CD14-positive monocyte (primary cell): Measurements from ENCODE around the gene TIGD6. TPM values are rescaled to one million over a fixed set of nuclear protein-coding genes. Genes with fewer than 3 reads are reported as not detected.

Experiments
- DNase-seq, 3 donors: peaks; one replicate each; pipeline ENCODE4 v3.0.0-alpha.2; 2011 to 2022
- H2AFZ ChIP-seq: 2 replicates; pipeline ENCODE4 v1.6.0; 2012; ENCODE audit warnings: mild to moderate bottlenecking, low read depth, low read length, inconsistent platforms; ENCODE audit not compliant: insufficient read depth, poor library complexity, severe bottlenecking
- H3K27ac ChIP-seq, 2 donors: 1 replicate in 1 of 2; 2 replicates in 1 of 2; pipeline ENCODE4 v1.5.1; 2012 to 2013; ENCODE audit warnings: low read length in 2 of 2, control low read depth in 1 of 2, inconsistent platforms in 1 of 2, low read depth in 1 of 2, mild to moderate bottlenecking in 1 of 2
- H3K27me3 ChIP-seq, 2 donors: one replicate each; pipeline versions ENCODE4 v1.6.0 to v1.6.1; 2011 to 2013; ENCODE audit warnings: low read length in 2 of 2; ENCODE audit not compliant: control insufficient read depth in 2 of 2, insufficient read depth in 2 of 2
- H3K36me3 ChIP-seq, 2 donors: replicated peaks in 1 of 2; 1 replicate in 1 of 2; 2 replicates in 1 of 2; pipeline versions ENCODE4 v1.5.1 to v1.6.1; 2012 to 2013; ENCODE audit warnings: low read length in 2 of 2, control low read depth in 1 of 2, inconsistent platforms in 1 of 2, mild to moderate bottlenecking in 1 of 2; ENCODE audit not compliant: insufficient read depth in 2 of 2, control insufficient read depth in 1 of 2
- H3K4me1 ChIP-seq, 2 donors: 1 replicate in 1 of 2; 2 replicates in 1 of 2; pipeline versions ENCODE4 v1.5.1 to v1.6.1; 2012 to 2013; ENCODE audit warnings: low read length in 2 of 2, control low read depth in 1 of 2, inconsistent platforms in 1 of 2, mild to moderate bottlenecking in 1 of 2, moderate library complexity in 1 of 2; ENCODE audit not compliant: insufficient read depth in 2 of 2, control insufficient read depth in 1 of 2
- H3K4me2 ChIP-seq: replicated peaks from 2 replicates; pipeline ENCODE3; 2012; ENCODE audit warnings: low read length, moderate library complexity, mild to moderate bottlenecking; ENCODE audit not compliant: poor library complexity, severe bottlenecking; ENCODE audit errors: extremely low read depth
- H3K4me3 ChIP-seq, 3 experiments: fragments of 200-600 bp in 1 of 3; sonication (generic) in 1 of 3; replicated peaks in 1 of 3; 1 replicate in 2 of 3; 2 replicates in 1 of 3; pipeline ENCODE4 v1.5.1; 2011 to 2013; ENCODE audit warnings: low read length in 3 of 3, mild to moderate bottlenecking in 3 of 3, control low read depth in 2 of 3, low read depth in 2 of 3, inconsistent platforms in 1 of 3, moderate library complexity in 1 of 3
- H3K79me2 ChIP-seq: 2 replicates; pipeline ENCODE4 v1.6.0; 2012; ENCODE audit warnings: mild to moderate bottlenecking, control low read depth, inconsistent platforms, low read length, moderate library complexity; ENCODE audit not compliant: insufficient read depth
- H3K9ac ChIP-seq: 2 replicates; pipeline ENCODE4 v1.6.0; 2017; ENCODE audit warnings: low read length, mild to moderate bottlenecking; ENCODE audit not compliant: insufficient read depth, poor library complexity, severe bottlenecking
- H3K9me3 ChIP-seq, 2 donors: replicated peaks in 1 of 2; 1 replicate in 1 of 2; 2 replicates in 1 of 2; pipeline versions ENCODE4 v1.5.1 to v1.6.1; 2012 to 2013; ENCODE audit warnings: low read length in 2 of 2, control low read depth in 1 of 2; ENCODE audit not compliant: control insufficient read depth in 1 of 2, insufficient read depth in 1 of 2
- H4K20me1 ChIP-seq: 2 replicates; pipeline ENCODE4 v1.6.0; 2012; ENCODE audit warnings: mild to moderate bottlenecking, low read length, control low read depth, moderate library complexity; ENCODE audit not compliant: insufficient read depth
- H3K27ac Mint-ChIP-seq, 7 donors: one replicate each; pipeline ENCODE4 v1.8.0; 2020; ENCODE audit warnings: mild to moderate bottlenecking in 7 of 7, mixed read lengths in 7 of 7, moderate library complexity in 6 of 7, inconsistent platforms in 2 of 7
- H3K27me3 Mint-ChIP-seq, 3 donors: one replicate each; pipeline ENCODE4 v1.8.0; 2021 to 2022; ENCODE audit warnings: low read depth in 3 of 3, mild to moderate bottlenecking in 3 of 3, mixed read lengths in 3 of 3, moderate library complexity in 3 of 3, inconsistent platforms in 1 of 3
- H3K36me3 Mint-ChIP-seq, 2 donors: one replicate each; pipeline ENCODE4 v1.8.0; 2020; ENCODE audit warnings: mixed read lengths in 2 of 2, inconsistent platforms in 1 of 2, mild to moderate bottlenecking in 1 of 2
- H3K4me1 Mint-ChIP-seq: one replicate; pipeline ENCODE4 v1.8.0; 2020; ENCODE audit warnings: mild to moderate bottlenecking, mixed read lengths
- H3K4me3 Mint-ChIP-seq, 2 donors: one replicate each; pipeline ENCODE4 v1.8.0; 2020; ENCODE audit warnings: mild to moderate bottlenecking in 2 of 2, mixed read lengths in 2 of 2, moderate library complexity in 1 of 2
- H3K9me3 Mint-ChIP-seq, 7 donors: one replicate each; pipeline ENCODE4 v1.8.0; 2020 to 2022; ENCODE audit warnings: mixed read lengths in 7 of 7, mild to moderate bottlenecking in 6 of 7, moderate library complexity in 6 of 7, inconsistent platforms in 2 of 7
- WGBS: methylation state at CpG from one replicate; pipeline ENCODE4 v1.1.5; 2013; ENCODE audit warnings: missing lambda C conversion rate; ENCODE audit not compliant: insufficient coverage; 5-methylcytosine and 5-hydroxymethylcytosine counted together
- intact Hi-C, 2 donors: fragments of 100-400 bp; cut with micrococcal nuclease; formaldehyde crosslinking; loops; one replicate each; pipeline versions ENCODE4 v1.15.0 to v1.15.1; 2023
- polyA plus RNA-seq, 3 donors: library from polyadenylated mRNA; depleted of rRNA in 1 of 3; unstranded in 2 of 3; stranded (reverse) in 1 of 3; fragments of 300-500 nt in 2 of 3; fragments of >200 nt in 1 of 3; fragmentation: Illumina TruSeq in 2 of 3; gene quantifications; 1 replicate in 2 of 3; 2 replicates in 1 of 3; pipeline ENCODE4 v1.2.3, GENCODE V29; 2012 to 2021
- TF ChIP-seq, protein P1 (sequence below): fragments of 200-600 bp; IDR thresholded peaks from one replicate; pipeline ENCODE4 v1.8.0; 2022; ENCODE audit warnings: antibody characterized with exemption, mild to moderate bottlenecking

TIGD6 gene
- polyA plus RNA-seq, 3 donors = 0.88 to 2.5 (median 1.8) TPM

DNA sequence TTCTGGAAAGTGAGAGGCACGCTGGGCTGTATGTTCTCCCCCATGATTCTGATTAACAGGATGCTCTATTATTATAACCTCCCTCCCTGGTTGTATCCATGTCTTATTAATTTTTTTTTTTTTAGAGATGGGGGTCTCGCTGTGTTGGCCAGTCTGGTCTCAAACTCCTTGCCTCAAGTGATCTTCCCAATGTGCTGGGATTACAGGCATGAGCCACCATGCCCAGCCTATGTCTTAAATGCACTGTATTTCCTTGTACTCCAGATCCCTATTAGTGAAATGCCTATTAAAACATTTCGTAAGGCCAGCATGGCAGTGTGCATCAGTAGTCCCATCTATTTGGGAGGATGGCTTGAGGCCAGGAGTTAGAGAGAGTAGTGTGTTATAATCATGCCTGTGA is 7.0 kb downstream of the TIGD6 start:
- Histone ChIP-seq H4K20me1 (no peaks in the 10 kb centered on the region), H3K36me3 (peaks cover 6 to 7% of the 10 kb centered on the region in 2 donors), H3K79me2 (no peaks in the 10 kb centered on the region), H3K9ac (no peak overlapping the region), H3K4me2 (no peak overlapping the region), H2AFZ (no peak overlapping the region), H3K4me3 (no peak overlapping the region), H3K4me1 (no peaks in the 10 kb centered on the region), H3K9me3 (no peaks in the 10 kb centered on the region), H3K27me3 (no peaks in the 10 kb centered on the region), H3K27ac (no peak overlapping the region)
- Mint-ChIP-seq H3K27me3 (no peaks in the 10 kb centered on the region), H3K9me3 (no peaks in the 10 kb centered on the region), H3K27ac (no peak overlapping the region), H3K4me3 (no peak overlapping the region), H3K4me1 (no peaks in the 10 kb centered on the region), H3K36me3 (peaks cover 15 to 17% of the 10 kb centered on the region in 2 donors)
- no CpG with 5 or more reads among the region's 3 CpGs for WGBS
- no peak for DNase-seq
- intact Hi-C loops = loop anchor here in 1 of 2 donors (5.0 to 10.0 kb wide), 2 partner anchors 161 to 359 kb away; no protein-coding TSS in a partner anchor
- TF ChIP-seq, protein P1, sequence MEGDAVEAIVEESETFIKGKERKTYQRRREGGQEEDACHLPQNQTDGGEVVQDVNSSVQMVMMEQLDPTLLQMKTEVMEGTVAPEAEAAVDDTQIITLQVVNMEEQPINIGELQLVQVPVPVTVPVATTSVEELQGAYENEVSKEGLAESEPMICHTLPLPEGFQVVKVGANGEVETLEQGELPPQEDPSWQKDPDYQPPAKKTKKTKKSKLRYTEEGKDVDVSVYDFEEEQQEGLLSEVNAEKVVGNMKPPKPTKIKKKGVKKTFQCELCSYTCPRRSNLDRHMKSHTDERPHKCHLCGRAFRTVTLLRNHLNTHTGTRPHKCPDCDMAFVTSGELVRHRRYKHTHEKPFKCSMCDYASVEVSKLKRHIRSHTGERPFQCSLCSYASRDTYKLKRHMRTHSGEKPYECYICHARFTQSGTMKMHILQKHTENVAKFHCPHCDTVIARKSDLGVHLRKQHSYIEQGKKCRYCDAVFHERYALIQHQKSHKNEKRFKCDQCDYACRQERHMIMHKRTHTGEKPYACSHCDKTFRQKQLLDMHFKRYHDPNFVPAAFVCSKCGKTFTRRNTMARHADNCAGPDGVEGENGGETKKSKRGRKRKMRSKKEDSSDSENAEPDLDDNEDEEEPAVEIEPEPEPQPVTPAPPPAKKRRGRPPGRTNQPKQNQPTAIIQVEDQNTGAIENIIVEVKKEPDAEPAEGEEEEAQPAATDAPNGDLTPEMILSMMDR = no peak

DNA sequence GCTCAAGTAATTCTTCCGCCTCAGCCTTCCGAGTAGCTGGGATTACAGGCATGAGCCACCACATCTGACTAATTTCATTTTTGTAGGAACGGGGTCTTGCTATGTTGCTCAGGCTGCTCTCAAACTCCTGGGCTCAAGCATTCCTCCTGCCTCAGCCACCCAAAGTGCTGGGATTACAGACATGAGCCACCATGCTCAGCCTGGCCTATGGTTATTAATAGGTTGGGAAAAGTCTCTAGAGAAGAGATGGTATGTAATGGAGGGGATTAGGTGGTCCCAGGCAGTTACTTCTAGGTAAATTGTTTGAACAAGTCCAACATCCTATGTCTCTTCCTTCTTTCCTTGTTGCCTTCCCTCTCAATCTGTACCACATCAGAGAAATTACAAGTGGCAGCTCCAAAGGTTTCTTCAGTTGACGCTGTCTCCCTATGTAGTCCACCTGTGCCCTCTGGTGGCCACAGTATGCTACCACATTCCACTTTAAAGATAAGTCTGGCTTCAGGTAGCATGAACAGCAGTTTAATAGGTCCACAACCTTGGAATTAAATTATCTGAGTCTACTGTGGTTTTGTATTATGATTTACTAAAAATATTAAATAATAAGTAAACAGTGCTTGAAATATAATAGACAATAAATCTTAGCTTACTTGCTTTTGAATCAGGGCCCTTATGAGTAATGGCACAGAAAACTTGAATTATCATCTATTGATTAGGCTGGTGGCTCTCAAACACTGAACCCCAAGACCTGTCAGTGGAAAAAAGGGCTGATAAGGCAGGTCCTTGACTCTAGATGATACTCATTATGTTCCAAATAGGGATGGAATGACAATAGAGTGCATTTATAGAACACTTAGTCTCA is 9.7 kb downstream of the TIGD6 start:
- Mint-ChIP-seq H3K9me3 (no peaks in the 10 kb centered on the region), H3K36me3 (peaks cover 9 to 12% of the 10 kb centered on the region in 2 donors), H3K4me1 (no peaks in the 10 kb centered on the region), H3K27me3 (no peaks in the 10 kb centered on the region), H3K27ac (peak overlapping the region in 1 of 7 donors; percentile 51), H3K4me3 (no peak overlapping the region)
- peaks cover 6 to 7% of the 10 kb centered on the region in 2 donors for H3K36me3 ChIP-seq
- H3K9me3 ChIP-seq = no peaks in the 10 kb centered on the region
- H3K79me2 ChIP-seq = no peaks in the 10 kb centered on the region
- intact Hi-C loops = loop anchor here (2.0 to 10.0 kb wide), 4 partner anchors 156 to 356 kb away; no protein-coding TSS in a partner anchor
- no peak overlapping the region for H2AFZ ChIP-seq
- no peaks in the 10 kb centered on the region for H3K4me1 ChIP-seq
- H4K20me1 ChIP-seq = no peaks in the 10 kb centered on the region
- no peaks in the 10 kb centered on the region for H3K27me3 ChIP-seq
- WGBS = 93% methylated on average over 3 of the region's 4 CpGs
- no peak overlapping the region for H3K4me2 ChIP-seq
- TF ChIP-seq, protein P1 = peak; percentile 95
- no peak overlapping the region for H3K9ac ChIP-seq
- peak; percentile 58 to 72 (median 70) for DNase-seq
- H3K27ac ChIP-seq = no peak overlapping the region
- no peak overlapping the region for H3K4me3 ChIP-seq
